Fibroblast of skin of back (primary cell): Measurements from ENCODE around the gene LRCOL1.

Source experiments
- DNase-seq: peaks from one replicate; pipeline ENCODE4 v3.0.0-alpha.2; 2013

Gene LRCOL1

DNA sequence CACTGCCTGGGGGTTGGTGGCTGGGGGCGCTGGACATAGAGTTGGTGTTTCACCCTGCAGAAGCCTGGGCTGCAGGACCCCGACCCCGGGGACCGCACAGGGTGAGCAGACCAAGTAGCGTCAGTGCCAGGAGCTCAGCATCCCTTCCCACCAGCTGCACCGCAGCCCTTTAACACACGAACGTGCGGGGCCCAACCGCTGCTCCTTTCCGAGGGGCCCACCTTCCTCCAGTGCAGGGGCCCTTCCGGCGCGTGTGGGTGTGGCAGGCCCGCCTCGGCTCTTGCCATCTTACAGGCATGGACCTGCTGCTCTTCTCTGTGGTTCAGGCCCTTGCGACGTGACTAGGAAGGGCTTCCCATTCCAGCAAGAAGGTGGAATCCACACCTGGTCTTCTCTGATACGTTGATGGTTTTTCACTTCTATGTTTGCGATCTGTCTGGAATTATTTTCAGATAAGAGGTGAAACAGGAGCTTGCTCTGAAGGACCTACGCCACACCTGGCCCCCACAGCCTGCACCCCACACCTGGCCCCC is 47.8 kb downstream of the LRCOL1 start:
- no peak for DNase-seq

GRCh38 chr12:132561427-132562156 is 48.8 kb downstream of the LRCOL1 start:
- peak; percentile 15 for DNase-seq

DNA sequence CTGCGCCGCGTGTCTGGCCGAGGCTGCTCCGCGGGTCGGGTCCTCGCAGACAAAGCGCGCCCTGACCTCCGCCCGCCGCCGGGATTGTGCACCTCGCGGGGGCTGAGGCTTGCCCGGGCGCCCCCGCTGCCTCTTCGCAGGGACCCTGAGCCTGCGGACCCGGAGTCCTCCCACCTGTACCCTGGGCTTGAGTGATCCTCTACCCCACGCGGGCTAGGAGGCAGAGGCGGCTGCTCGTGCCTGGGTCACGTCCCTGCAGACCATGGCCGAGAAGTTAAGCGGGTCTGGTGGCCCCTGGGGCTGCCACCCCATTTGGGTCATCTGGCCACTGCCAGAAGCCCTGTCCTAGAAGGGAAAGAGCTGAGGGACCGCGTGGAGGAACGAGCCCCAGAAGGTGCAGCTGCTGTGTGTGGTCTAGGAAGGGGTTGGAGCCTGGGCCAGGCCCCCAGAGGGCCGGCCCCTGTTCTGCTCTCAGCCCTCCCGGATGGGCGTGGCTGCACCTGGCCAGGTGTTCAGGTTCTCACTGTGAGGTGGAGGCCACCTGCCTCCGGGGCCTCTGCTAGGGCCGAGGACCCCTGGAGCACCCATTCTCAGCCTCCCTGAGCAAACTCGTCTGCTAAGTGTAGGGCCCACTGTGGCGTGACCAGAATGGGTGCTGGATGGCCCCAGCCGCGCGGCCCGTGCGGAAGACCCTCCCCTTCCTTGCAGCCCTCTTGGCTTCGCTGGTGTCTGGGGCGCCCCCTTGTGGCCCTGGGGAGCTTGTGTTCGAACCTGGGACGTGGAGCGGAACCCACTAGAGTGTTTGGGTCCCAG is 49.6 kb downstream of the LRCOL1 start:
- DNase-seq = peak; percentile 61

DNA sequence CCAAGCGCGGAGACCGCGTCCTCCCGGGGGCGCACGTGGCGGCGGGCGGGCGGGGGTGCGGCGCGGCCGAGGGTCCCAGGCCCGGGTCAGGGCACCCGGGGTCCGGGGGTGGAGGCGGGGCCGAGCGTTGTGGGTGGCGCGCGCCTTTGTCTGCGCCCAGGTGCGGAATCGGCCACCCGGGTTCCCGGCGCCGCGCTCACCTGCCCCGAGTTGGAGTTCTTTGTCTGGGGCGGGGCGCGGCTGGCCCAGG is 50.1 kb downstream of the LRCOL1 start:
- DNase-seq = no peak

GRCh38 chr12:132559652-132560363 is 50.6 kb downstream of the LRCOL1 start:
- peak; percentile 57 for DNase-seq

- DNase-seq = no peak
Measured at GRCh38 chr12:132558861-132559623, 51.3 kb downstream of the LRCOL1 start.

GRCh38 chr12:132558042-132558856 is 52.1 kb downstream of the LRCOL1 start:
- no peak for DNase-seq

- no peak for DNase-seq
Measured at GRCh38 chr12:132557291-132558015, 52.9 kb downstream of the LRCOL1 start.

- DNase-seq = no peak
Measured at GRCh38 chr12:132556801-132557200, 53.6 kb downstream of the LRCOL1 start.

GRCh38 chr12:132556216-132556615 is 54.2 kb downstream of the LRCOL1 start:
- DNase-seq = no peak

DNA sequence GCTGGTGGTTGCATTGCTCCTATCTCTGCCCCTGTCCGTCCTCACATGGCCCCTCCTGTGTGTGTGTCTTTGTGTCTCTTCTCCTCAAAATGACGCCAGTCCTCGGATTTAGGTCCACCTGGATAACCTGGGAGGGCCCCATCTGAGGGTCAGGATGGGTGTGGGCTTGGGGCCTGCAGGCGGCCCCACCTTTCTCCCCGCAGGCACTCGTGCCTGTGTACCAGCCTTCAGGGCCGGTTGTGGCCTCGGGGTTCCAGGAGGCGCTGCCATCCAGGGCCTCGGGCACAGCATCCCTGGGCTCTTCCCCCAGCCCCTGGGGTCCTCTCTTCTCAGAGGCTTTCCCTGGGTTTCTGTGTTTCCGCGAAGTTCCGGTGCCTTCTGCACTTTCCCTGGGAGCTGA is 54.7 kb downstream of the LRCOL1 start:
- DNase-seq = no peak

GRCh38 chr12:132554845-132555630 is 55.3 kb downstream of the LRCOL1 start:
- no peak for DNase-seq
